Glutamatergic neuron (in vitro differentiated cells): ENCODE data around the gene GNG4. TPM values are rescaled to one million over a fixed set of nuclear protein-coding genes. Genes with fewer than 3 reads are reported as not detected.

Source experiments
- DNase-seq: peaks from one replicate; pipeline ENCODE4 v3.0.0; 2022
- H3K27ac Mint-ChIP-seq: one replicate; pipeline ENCODE4 v1.8.0; 2020; ENCODE audit warnings: mild to moderate bottlenecking, mixed read lengths, inconsistent platforms; ENCODE audit not compliant: unreplicated experiment
- H3K27me3 Mint-ChIP-seq: one replicate; pipeline ENCODE4 v1.8.0; 2020; ENCODE audit warnings: mild to moderate bottlenecking, moderate library complexity, mixed read lengths, inconsistent platforms; ENCODE audit not compliant: unreplicated experiment
- H3K36me3 Mint-ChIP-seq: one replicate; pipeline ENCODE4 v1.8.0; 2020; ENCODE audit warnings: mild to moderate bottlenecking, mixed read lengths, inconsistent platforms; ENCODE audit not compliant: unreplicated experiment
- H3K4me1 Mint-ChIP-seq: one replicate; pipeline ENCODE4 v1.8.0; 2020; ENCODE audit warnings: mild to moderate bottlenecking, low read depth, mixed read lengths, inconsistent platforms; ENCODE audit not compliant: unreplicated experiment
- H3K4me3 Mint-ChIP-seq: one replicate; pipeline ENCODE4 v1.8.0; 2020; ENCODE audit warnings: mild to moderate bottlenecking, mixed read lengths, inconsistent platforms; ENCODE audit not compliant: unreplicated experiment
- H3K9me3 Mint-ChIP-seq: one replicate; pipeline ENCODE4 v1.8.0; 2020; ENCODE audit warnings: mild to moderate bottlenecking, moderate library complexity, mixed read lengths, inconsistent platforms; ENCODE audit not compliant: unreplicated experiment
- CTCF ChIP-seq: fragments of 200-600 bp; sonication (generic); IDR thresholded peaks from one replicate; pipeline ENCODE4 v1.5.0; 2021; ENCODE audit not compliant: partially characterized antibody, unreplicated experiment
- total RNA-seq: library from RNA; stranded (reverse); fragmentation: NEBNext Ultra II Directional; extraction: Animal tissue kit (Norgen Biotek cat#: 25700); gene quantifications from one replicate; pipeline ENCODE4 v1.2.1, GENCODE V29; 2021; ENCODE audit not compliant: unreplicated experiment

The GNG4 gene
- total RNA-seq, 1 donor from 2014 or later: 124 TPM

- H3K9me3 Mint-ChIP-seq: peaks cover 8% of the 10 kb centered on the region
- H3K36me3 Mint-ChIP-seq: peaks cover 65% of the 10 kb centered on the region
- no peaks in the 10 kb centered on the region for H3K4me1 Mint-ChIP-seq
- H3K4me3 Mint-ChIP-seq: no peak overlapping the region
- peaks cover 2% of the 10 kb centered on the region for H3K27me3 Mint-ChIP-seq
- H3K27ac Mint-ChIP-seq: no peak overlapping the region
- no peak for TF ChIP-seq CTCF
- DNase-seq: no peak
Measured at GRCh38 chr1:235673981-235674380, 24.4 kb upstream of the GNG4 start.

- Mint-ChIP-seq H3K9me3 (peaks cover 8% of the 10 kb centered on the region), H3K4me1 (no peaks in the 10 kb centered on the region), H3K4me3 (no peak overlapping the region), H3K27me3 (peaks cover 2% of the 10 kb centered on the region), H3K27ac (no peak overlapping the region), H3K36me3 (peaks cover 71% of the 10 kb centered on the region)
- no peak for DNase-seq
- TF ChIP-seq CTCF: no peak
Measured at GRCh38 chr1:235671992-235672391, 22.4 kb upstream of the GNG4 start.

GRCh38 chr1:235670157-235670776, 20.7 kb upstream of the GNG4 start:
- Mint-ChIP-seq H3K27me3 (peaks cover 2% of the 10 kb centered on the region), H3K4me1 (no peaks in the 10 kb centered on the region), H3K27ac (no peak overlapping the region), H3K9me3 (peaks cover 8% of the 10 kb centered on the region), H3K36me3 (peaks cover 58% of the 10 kb centered on the region), H3K4me3 (no peak overlapping the region)
- no peak for TF ChIP-seq CTCF
- DNase-seq: no peak

GRCh38 chr1:235669277-235669676, 19.7 kb upstream of the GNG4 start:
- no peak for DNase-seq
- H3K9me3 Mint-ChIP-seq: peaks cover 10% of the 10 kb centered on the region
- no peaks in the 10 kb centered on the region for H3K4me1 Mint-ChIP-seq
- H3K4me3 Mint-ChIP-seq: no peak overlapping the region
- H3K36me3 Mint-ChIP-seq: peaks cover 51% of the 10 kb centered on the region
- no peak overlapping the region for H3K27ac Mint-ChIP-seq
- H3K27me3 Mint-ChIP-seq: peaks cover 2% of the 10 kb centered on the region
- TF ChIP-seq CTCF: no peak

GRCh38 chr1:235663628-235664027, 14.0 kb upstream of the GNG4 start:
- peaks cover 2% of the 10 kb centered on the region for H3K9me3 Mint-ChIP-seq
- H3K4me3 Mint-ChIP-seq: no peak overlapping the region
- H3K36me3 Mint-ChIP-seq: peaks cover 3% of the 10 kb centered on the region
- no peak for DNase-seq
- H3K27ac Mint-ChIP-seq: no peak overlapping the region
- no peaks in the 10 kb centered on the region for H3K4me1 Mint-ChIP-seq
- H3K27me3 Mint-ChIP-seq: no peaks in the 10 kb centered on the region
- no peak for TF ChIP-seq CTCF
